ENCODE data around the gene PAX6. TPM values are rescaled to one million over a fixed set of nuclear protein-coding genes. Genes with fewer than 3 reads are reported as not detected.

The PAX6 gene
- total and polyA plus RNA-seq, 9 of the 15 experiments (the other 6 are each of a cell fraction or from before 2014, with no cell fraction given): 1.5 to 10.9 (median 5.3) TPM

- in situ Hi-C loops (cut with MboI) (no loop called here), intact Hi-C loops (cut with micrococcal nuclease) (no loop called here)
- FAIRE-seq (no peak), DNase-seq (ENCODE audit: extremely low read depth in 1 of 4, low spot score in 3 of 4) (no peak), ATAC-seq (no peak)
- Histone ChIP-seq H3K9ac (ENCODE audit: insufficient read depth in 1 of 2, low read depth in 2 of 2, low read length in 2 of 2) (no peak overlapping the region), H3K4me2 (ENCODE audit: insufficient read depth, low read length) (no peak overlapping the region), H4K20me1 (replicated peaks; ENCODE audit: control insufficient read depth, insufficient read depth, low read length) (no peaks in the 10 kb centered on the region), H3K27me3 (ENCODE audit: control insufficient read depth in 2 of 2, insufficient read depth in 2 of 2, low read length in 2 of 2) (no peaks in the 10 kb centered on the region), H3K9me1 (ENCODE audit: control insufficient read depth, insufficient read depth, low read length) (no peaks in the 10 kb centered on the region), H3K36me3 (ENCODE audit: control insufficient read depth, insufficient read depth, low read length) (no peaks in the 10 kb centered on the region), H3K4me3 (no peak overlapping the region), H3K27ac (ENCODE audit: extremely low read depth, low read depth, low read length) (no peak overlapping the region), H3K79me2 (ENCODE audit: control insufficient read depth, insufficient read depth, low read length) (no peaks in the 10 kb centered on the region), H2AFZ (ENCODE audit: low read depth, low read length) (no peak overlapping the region), H3K9me3 (replicated peaks; ENCODE audit: control insufficient read depth, insufficient read depth, low read depth, low read length) (no peaks in the 10 kb centered on the region), H3K4me1 (replicated peaks in 1 of 2; ENCODE audit: control insufficient read depth in 2 of 2, insufficient read depth in 2 of 2, low read length in 2 of 2) (no peaks in the 10 kb centered on the region)
- 26% methylated on average over 3 of the region's 3 CpGs for WGBS (ENCODE audit: insufficient coverage, low coverage, missing lambda C conversion rate)
- ChIA-PET POLR2A (no interaction called here), CTCF (ENCODE audit: low intra/inter-chr PET ratio) (no interaction called here)
- TF ChIP-seq XRCC3 (IDR thresholded peaks at IDR 0.05): no peak
- no peak for TF ChIP-seq ZNF140 (CRISPR knock-in tag; IDR thresholded peaks at IDR 0.05)
- no peak for TF ChIP-seq BRF2 (IDR thresholded peaks at IDR 0.05; ENCODE audit: borderline replicate concordance, insufficient read depth, insufficient read length)
- no peak for TF ChIP-seq ZFP91 (CRISPR knock-in tag; IDR thresholded peaks at IDR 0.05)
- TF ChIP-seq CCAR2 (IDR thresholded peaks at IDR 0.05; ENCODE audit: low read depth, low read length): no peak
- no peak for TF ChIP-seq SRSF3 (IDR thresholded peaks at IDR 0.05; ENCODE audit: insufficient read depth, low read length)
- TF ChIP-seq CHD2 (IDR thresholded peaks at IDR 0.05; ENCODE audit: low read depth, low read length): no peak
- no peak for TF ChIP-seq STAT6 (CRISPR knock-in tag; IDR thresholded peaks at IDR 0.05)
- no peak for TF ChIP-seq ZNF668 (CRISPR knock-in tag; IDR thresholded peaks at IDR 0.05)
- TF ChIP-seq FOXO4 (CRISPR knock-in tag; IDR thresholded peaks at IDR 0.05): no peak
- TF ChIP-seq SIX5 (IDR thresholded peaks at IDR 0.05; ENCODE audit: borderline replicate concordance in 1 of 2, insufficient read depth in 1 of 2, low read depth in 1 of 2, low read length in 2 of 2): no peak
- TF ChIP-seq ZNF436 (CRISPR knock-in tag; IDR thresholded peaks at IDR 0.05): no peak
- no peak for TF ChIP-seq MXD1 (CRISPR knock-in tag; IDR thresholded peaks at IDR 0.05; ENCODE audit: borderline replicate concordance, poor library complexity, severe bottlenecking)
- no peak for TF ChIP-seq ZNF785 (CRISPR knock-in tag; IDR thresholded peaks at IDR 0.05)
- TF ChIP-seq CREBBP (IDR thresholded peaks at IDR 0.05; ENCODE audit: low read depth, low read length): no peak
- no TSS peak for BruUV-seq (replicated peaks)
Observed at GRCh38 chr11:31757260-31757835, 53.8 kb downstream of the PAX6 start.

All from K562 (cell line).